Fibroblast of lung (primary cell): ENCODE measurements around the gene CYLD. TPM values are rescaled to one million over a fixed set of nuclear protein-coding genes. Genes with fewer than 3 reads are reported as not detected.

Source experiments
- DNase-seq, 2 donors: peaks; one replicate each; pipeline versions ENCODE4 v3.0.0 to v3.0.0-alpha.2; 2010; ENCODE audit warnings: low read depth in 2 of 2
- H2AFZ ChIP-seq: 2 replicates; pipeline ENCODE4 v1.5.1; 2012; ENCODE audit warnings: low read length, control low read depth, inconsistent platforms
- H3K27ac ChIP-seq: 2 replicates; pipeline ENCODE4 v1.5.1; 2011; ENCODE audit warnings: low read length, control low read depth; ENCODE audit not compliant: insufficient read depth
- H3K27me3 ChIP-seq: 2 replicates; pipeline ENCODE4 v1.5.1; 2011; ENCODE audit warnings: mild to moderate bottlenecking, low read length; ENCODE audit not compliant: control insufficient read depth, insufficient read depth
- H3K36me3 ChIP-seq: 2 replicates; pipeline ENCODE4 v1.5.1; 2011; ENCODE audit warnings: low read length; ENCODE audit not compliant: control insufficient read depth, insufficient read depth
- H3K4me1 ChIP-seq: 2 replicates; pipeline ENCODE4 v1.5.1; 2011; ENCODE audit warnings: low read length; ENCODE audit not compliant: control insufficient read depth, insufficient read depth; ENCODE audit errors: extremely low read depth
- H3K4me2 ChIP-seq: 2 replicates; pipeline ENCODE4 v1.5.1; 2011; ENCODE audit warnings: low read length, control low read depth; ENCODE audit not compliant: insufficient read depth; ENCODE audit errors: extremely low read depth
- H3K4me3 ChIP-seq, 4 experiments: fragments of 200-600 bp in 1 of 4; sonication (generic) in 1 of 4; replicated peaks in 1 of 4; 2 replicates each; pipeline ENCODE4 v1.5.1; 2011 to 2016; ENCODE audit warnings: low read length in 4 of 4, low read depth in 3 of 4, mild to moderate bottlenecking in 3 of 4, control low read depth in 2 of 4, inconsistent platforms in 1 of 4, mixed read lengths in 1 of 4; ENCODE audit not compliant: insufficient read depth in 1 of 4; ENCODE audit errors: control extremely low read depth in 1 of 4
- H3K79me2 ChIP-seq: 2 replicates; pipeline ENCODE4 v1.5.1; 2012; ENCODE audit warnings: mild to moderate bottlenecking, low read length, inconsistent platforms; ENCODE audit not compliant: control insufficient read depth, insufficient read depth
- H3K9ac ChIP-seq: 2 replicates; pipeline ENCODE4 v1.5.1; 2011; ENCODE audit warnings: mild to moderate bottlenecking, low read length, control low read depth; ENCODE audit not compliant: insufficient read depth
- H3K9me3 ChIP-seq: 2 replicates; pipeline ENCODE4 v1.5.1; 2012; ENCODE audit warnings: low read depth, low read length; ENCODE audit not compliant: control insufficient read depth, insufficient read depth
- H4K20me1 ChIP-seq: 2 replicates; pipeline ENCODE4 v1.5.1; 2011; ENCODE audit warnings: low read length; ENCODE audit not compliant: control insufficient read depth, insufficient read depth; ENCODE audit errors: extremely low read depth
- EZH2 ChIP-seq: IDR thresholded peaks from 2 replicates; pipeline ENCODE4 v1.5.1; 2012; ENCODE audit warnings: low read length, control low read depth, mild to moderate bottlenecking; ENCODE audit errors: missing control alignments
- polyA plus RNA-seq, 2 donors: library from polyadenylated mRNA; depleted of rRNA in 1 of 2; stranded (reverse) in 1 of 2; unstranded in 1 of 2; fragments of >200 nt; gene quantifications; 2 replicates each; pipeline ENCODE4 v1.2.1, GENCODE V29; 2011 to 2012; ENCODE audit warnings: missing spikeins in 1 of 2
- total RNA-seq: library from RNA; depleted of rRNA; stranded (reverse); fragments of >200 nt; gene quantifications from 2 replicates; pipeline ENCODE4 v1.2.1, GENCODE V29; 2014
- TF ChIP-seq, protein P1 (sequence below), 2 donors: IDR thresholded peaks in 1 of 2; conservative IDR thresholded peaks in 1 of 2; 1 replicate in 1 of 2; 2 replicates in 1 of 2; pipeline ENCODE4 v1.5.1; 2011 to 2012; ENCODE audit warnings: low read length in 2 of 2, control low read depth in 1 of 2, inconsistent platforms in 1 of 2, low read depth in 1 of 2, mild to moderate bottlenecking in 1 of 2

CYLD gene
- total and polyA plus RNA-seq, 2 donors (not counting 1 experiment from before 2014, with no cell fraction given), result 22.1 to 66.7 TPM

DNA sequence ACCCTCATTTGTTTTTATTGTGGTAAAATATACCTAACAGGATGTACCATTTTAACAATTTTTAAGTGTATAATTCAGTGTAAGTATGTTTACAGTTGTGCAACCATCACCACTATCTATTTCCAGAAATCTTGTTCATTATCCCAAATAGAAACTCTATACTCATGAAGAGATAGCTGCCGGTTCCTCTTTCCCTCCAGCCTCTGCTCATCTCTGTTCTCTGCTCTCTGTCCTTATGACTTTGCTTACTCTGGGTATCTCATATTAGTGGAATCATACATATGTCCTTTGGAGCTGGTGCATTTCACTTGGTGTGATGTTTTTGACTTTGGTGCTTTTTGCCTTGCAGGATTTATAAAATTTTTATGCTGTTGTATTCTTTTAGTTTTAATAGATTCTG is 19.4 kb downstream of the CYLD start:
- H2AFZ ChIP-seq, result no peak overlapping the region
- no peaks in the 10 kb centered on the region for H3K4me1 ChIP-seq
- H3K9ac ChIP-seq, result no peak overlapping the region
- H3K27ac ChIP-seq, result no peak overlapping the region
- TF ChIP-seq EZH2, result no peak
- TF ChIP-seq, protein P1, sequence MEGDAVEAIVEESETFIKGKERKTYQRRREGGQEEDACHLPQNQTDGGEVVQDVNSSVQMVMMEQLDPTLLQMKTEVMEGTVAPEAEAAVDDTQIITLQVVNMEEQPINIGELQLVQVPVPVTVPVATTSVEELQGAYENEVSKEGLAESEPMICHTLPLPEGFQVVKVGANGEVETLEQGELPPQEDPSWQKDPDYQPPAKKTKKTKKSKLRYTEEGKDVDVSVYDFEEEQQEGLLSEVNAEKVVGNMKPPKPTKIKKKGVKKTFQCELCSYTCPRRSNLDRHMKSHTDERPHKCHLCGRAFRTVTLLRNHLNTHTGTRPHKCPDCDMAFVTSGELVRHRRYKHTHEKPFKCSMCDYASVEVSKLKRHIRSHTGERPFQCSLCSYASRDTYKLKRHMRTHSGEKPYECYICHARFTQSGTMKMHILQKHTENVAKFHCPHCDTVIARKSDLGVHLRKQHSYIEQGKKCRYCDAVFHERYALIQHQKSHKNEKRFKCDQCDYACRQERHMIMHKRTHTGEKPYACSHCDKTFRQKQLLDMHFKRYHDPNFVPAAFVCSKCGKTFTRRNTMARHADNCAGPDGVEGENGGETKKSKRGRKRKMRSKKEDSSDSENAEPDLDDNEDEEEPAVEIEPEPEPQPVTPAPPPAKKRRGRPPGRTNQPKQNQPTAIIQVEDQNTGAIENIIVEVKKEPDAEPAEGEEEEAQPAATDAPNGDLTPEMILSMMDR (conservative IDR thresholded peaks at IDR 0.05 in 1 of 2, IDR thresholded peaks at IDR 0.05 in 1 of 2; ENCODE audit: low read depth in 1 of 2, low read length in 2 of 2), result no peak
- H4K20me1 ChIP-seq, result no peaks in the 10 kb centered on the region
- H3K36me3 ChIP-seq, result peaks cover 2% of the 10 kb centered on the region
- no peak overlapping the region for H3K4me3 ChIP-seq
- H3K9me3 ChIP-seq, result no peaks in the 10 kb centered on the region
- H3K27me3 ChIP-seq, result no peaks in the 10 kb centered on the region
- no peak overlapping the region for H3K4me2 ChIP-seq
- no peak for DNase-seq
- no peaks in the 10 kb centered on the region for H3K79me2 ChIP-seq

DNA sequence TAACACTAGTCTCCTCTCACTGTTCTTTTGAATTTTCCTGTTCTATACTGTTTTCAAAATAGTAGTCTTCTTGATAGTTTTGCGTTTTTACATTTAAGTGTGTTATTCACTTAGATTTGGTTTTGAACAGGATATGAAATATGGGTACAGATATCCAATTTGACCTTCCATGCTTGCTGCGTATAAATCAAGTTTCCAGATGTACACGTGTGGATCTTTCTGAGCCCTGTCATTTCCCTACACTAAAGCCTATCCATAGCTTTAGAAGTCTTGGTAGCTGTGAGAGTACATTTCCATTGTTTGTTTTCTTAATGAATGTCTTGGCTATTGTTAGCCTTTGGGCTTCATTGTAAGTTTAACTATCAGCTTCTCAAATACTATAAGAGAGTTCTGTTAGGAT is 20.4 kb downstream of the CYLD start:
- Histone ChIP-seq H3K27ac (no peak overlapping the region), H3K79me2 (no peaks in the 10 kb centered on the region)
- peak; percentile 3 to 14 for DNase-seq

DNA sequence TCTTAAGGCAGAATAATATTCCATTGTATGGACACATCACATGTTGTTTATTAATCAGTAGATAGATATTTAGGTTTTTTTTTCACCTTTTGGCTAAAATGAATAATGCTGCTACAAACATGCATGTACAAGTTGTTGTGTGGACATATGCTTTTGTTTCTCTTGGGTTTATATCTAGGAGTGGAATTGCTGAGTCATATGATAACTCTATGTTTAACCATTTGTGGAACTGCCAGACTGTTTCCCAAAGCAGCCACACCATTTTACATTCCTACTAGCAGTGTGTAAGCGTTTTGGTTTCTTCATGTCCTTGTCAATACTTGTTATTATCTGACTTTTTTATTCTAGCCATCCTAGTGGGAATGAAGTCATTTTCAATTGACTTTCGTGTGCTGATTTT is 21.3 kb downstream of the CYLD start:
- H3K79me2 ChIP-seq, result no peaks in the 10 kb centered on the region
- H2AFZ ChIP-seq, result no peak overlapping the region
- peak in 1 of 2 donors; percentile 50 for DNase-seq
- H3K4me2 ChIP-seq, result no peak overlapping the region
- no peaks in the 10 kb centered on the region for H4K20me1 ChIP-seq
- H3K4me1 ChIP-seq, result no peaks in the 10 kb centered on the region
- TF ChIP-seq, protein P1 (conservative IDR thresholded peaks at IDR 0.05 in 1 of 2, IDR thresholded peaks at IDR 0.05 in 1 of 2; ENCODE audit: low read depth in 1 of 2, low read length in 2 of 2), result no peak
- TF ChIP-seq EZH2, result no peak
- H3K27ac ChIP-seq, result no peak overlapping the region
- H3K36me3 ChIP-seq, result peaks cover 2% of the 10 kb centered on the region
- H3K27me3 ChIP-seq, result no peaks in the 10 kb centered on the region
- H3K9me3 ChIP-seq, result no peaks in the 10 kb centered on the region
- no peak overlapping the region for H3K9ac ChIP-seq
- H3K4me3 ChIP-seq, result no peak overlapping the region

More for the DNA sequence above, 20.4 kb downstream of the CYLD start:
- peaks cover 2% of the 10 kb centered on the region for H3K36me3 ChIP-seq
- no peak overlapping the region for H3K9ac ChIP-seq
- TF ChIP-seq EZH2, result no peak
- TF ChIP-seq, protein P1 (conservative IDR thresholded peaks at IDR 0.05 in 1 of 2, IDR thresholded peaks at IDR 0.05 in 1 of 2; ENCODE audit: low read depth in 1 of 2, low read length in 2 of 2), result no peak
- no peak overlapping the region for H3K4me3 ChIP-seq
- H3K4me1 ChIP-seq, result no peaks in the 10 kb centered on the region
- H3K27me3 ChIP-seq, result no peaks in the 10 kb centered on the region
- H3K9me3 ChIP-seq, result no peaks in the 10 kb centered on the region
- no peak overlapping the region for H2AFZ ChIP-seq
- H3K4me2 ChIP-seq, result no peak overlapping the region
- H4K20me1 ChIP-seq, result no peaks in the 10 kb centered on the region
